ENCODE results near the gene SP4.

Gene SP4

GRCh38 chr7:21414795-21415393, 13.0 kb upstream of the SP4 start:
- H3K79me2 ChIP-seq, result no peaks in the 10 kb centered on the region
- H3K4me2 ChIP-seq (ENCODE audit: low read length), result no peak overlapping the region
- no peaks in the 10 kb centered on the region for H3K9me3 ChIP-seq (ENCODE audit: control insufficient read depth, low read length)
- H3K4me1 ChIP-seq, result no peaks in the 10 kb centered on the region
- H2AFZ ChIP-seq, result no peak overlapping the region
- TF ChIP-seq, protein P1, sequence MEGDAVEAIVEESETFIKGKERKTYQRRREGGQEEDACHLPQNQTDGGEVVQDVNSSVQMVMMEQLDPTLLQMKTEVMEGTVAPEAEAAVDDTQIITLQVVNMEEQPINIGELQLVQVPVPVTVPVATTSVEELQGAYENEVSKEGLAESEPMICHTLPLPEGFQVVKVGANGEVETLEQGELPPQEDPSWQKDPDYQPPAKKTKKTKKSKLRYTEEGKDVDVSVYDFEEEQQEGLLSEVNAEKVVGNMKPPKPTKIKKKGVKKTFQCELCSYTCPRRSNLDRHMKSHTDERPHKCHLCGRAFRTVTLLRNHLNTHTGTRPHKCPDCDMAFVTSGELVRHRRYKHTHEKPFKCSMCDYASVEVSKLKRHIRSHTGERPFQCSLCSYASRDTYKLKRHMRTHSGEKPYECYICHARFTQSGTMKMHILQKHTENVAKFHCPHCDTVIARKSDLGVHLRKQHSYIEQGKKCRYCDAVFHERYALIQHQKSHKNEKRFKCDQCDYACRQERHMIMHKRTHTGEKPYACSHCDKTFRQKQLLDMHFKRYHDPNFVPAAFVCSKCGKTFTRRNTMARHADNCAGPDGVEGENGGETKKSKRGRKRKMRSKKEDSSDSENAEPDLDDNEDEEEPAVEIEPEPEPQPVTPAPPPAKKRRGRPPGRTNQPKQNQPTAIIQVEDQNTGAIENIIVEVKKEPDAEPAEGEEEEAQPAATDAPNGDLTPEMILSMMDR (IDR thresholded peaks at IDR 0.05), result no peak
- H3K27me3 ChIP-seq (ENCODE audit: control insufficient read depth, insufficient read depth, low read length), result no peaks in the 10 kb centered on the region
- H3K27ac ChIP-seq, result no peak overlapping the region
- H3K36me3 ChIP-seq (ENCODE audit: control insufficient read depth, insufficient read depth, low read length), result no peaks in the 10 kb centered on the region
- no peak overlapping the region for H3K4me3 ChIP-seq (ENCODE audit: low read depth, low read length)
- H3K9ac ChIP-seq, result no peak overlapping the region

DNA sequence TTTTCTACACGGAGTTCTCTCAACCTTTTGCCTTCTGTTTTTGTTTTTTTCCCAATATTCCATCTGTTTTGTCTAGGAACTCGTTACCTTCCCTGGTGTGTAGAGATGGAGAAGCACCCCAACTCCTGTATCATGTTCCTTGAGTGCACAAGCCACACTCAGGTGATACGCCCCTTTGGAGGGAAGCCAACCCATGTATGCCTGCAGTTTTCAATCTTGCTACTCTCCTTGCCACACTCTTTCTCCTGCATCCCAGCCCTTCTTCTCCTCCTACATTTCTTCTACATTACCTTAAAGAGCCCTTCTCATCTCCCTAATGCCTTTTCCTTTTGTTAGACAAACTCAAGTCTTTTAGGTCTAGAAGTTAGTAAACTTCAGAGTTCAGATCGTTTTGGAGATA, 10.2 kb upstream of the SP4 start:
- Histone ChIP-seq H3K9ac (no peak overlapping the region), H3K4me3 (ENCODE audit: low read depth, low read length) (no peak overlapping the region), H3K9me3 (ENCODE audit: control insufficient read depth, low read length) (no peaks in the 10 kb centered on the region), H3K27me3 (ENCODE audit: control insufficient read depth, insufficient read depth, low read length) (no peaks in the 10 kb centered on the region), H3K27ac (no peak overlapping the region), H3K4me2 (ENCODE audit: low read length) (no peak overlapping the region), H3K36me3 (ENCODE audit: control insufficient read depth, insufficient read depth, low read length) (no peaks in the 10 kb centered on the region), H2AFZ (no peak overlapping the region), H3K79me2 (no peaks in the 10 kb centered on the region), H3K4me1 (no peaks in the 10 kb centered on the region)
- TF ChIP-seq, protein P1 (IDR thresholded peaks at IDR 0.05), result no peak

DNA sequence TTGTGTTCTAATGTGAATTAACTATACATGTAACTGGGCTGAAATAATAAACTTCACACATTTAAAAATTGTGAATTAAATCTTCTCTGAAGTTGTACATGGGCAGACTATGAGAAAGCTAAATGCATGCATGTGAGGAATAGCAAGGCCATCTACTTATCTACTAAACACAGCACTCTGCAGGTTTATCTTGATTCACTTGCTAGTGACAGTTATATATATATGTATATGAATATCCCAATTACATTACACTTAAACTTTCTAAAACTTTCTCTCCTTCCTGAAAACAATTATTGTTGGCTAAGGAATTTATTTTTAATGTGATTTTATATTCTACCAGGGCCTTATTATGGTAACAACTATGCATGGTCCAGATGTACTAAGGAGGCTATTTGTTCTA, 5.1 kb upstream of the SP4 start:
- Histone ChIP-seq H3K4me2 (ENCODE audit: low read length) (no peak overlapping the region), H3K36me3 (ENCODE audit: control insufficient read depth, insufficient read depth, low read length) (no peaks in the 10 kb centered on the region), H3K4me3 (ENCODE audit: low read depth, low read length) (no peak overlapping the region), H2AFZ (no peak overlapping the region), H3K9me3 (ENCODE audit: control insufficient read depth, low read length) (no peaks in the 10 kb centered on the region), H3K9ac (no peak overlapping the region), H3K79me2 (no peaks in the 10 kb centered on the region), H3K4me1 (no peaks in the 10 kb centered on the region), H3K27me3 (ENCODE audit: control insufficient read depth, insufficient read depth, low read length) (no peaks in the 10 kb centered on the region), H3K27ac (no peak overlapping the region)
- TF ChIP-seq, protein P1 (IDR thresholded peaks at IDR 0.05), result no peak

DNA sequence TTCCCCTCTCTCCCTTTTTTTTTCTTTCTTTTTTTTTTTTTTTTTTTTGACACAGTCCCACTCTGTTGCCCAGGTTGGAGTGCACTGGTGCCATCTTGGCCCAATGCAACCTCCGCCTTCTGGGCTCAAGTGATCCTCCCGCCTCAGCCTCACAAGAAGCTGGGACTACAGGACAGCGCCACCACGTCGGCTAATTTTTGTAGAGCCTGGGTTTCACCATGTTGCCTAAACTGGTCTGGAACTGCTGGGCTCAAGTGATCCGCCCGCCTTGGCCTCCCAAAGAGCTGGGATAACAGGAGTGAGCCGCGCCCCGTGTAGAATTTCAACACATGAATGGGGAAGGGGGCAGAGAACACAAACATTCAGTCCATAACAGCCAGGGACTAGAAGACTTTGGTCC, 2.6 kb upstream of the SP4 start:
- no peak overlapping the region for H3K4me3 ChIP-seq (ENCODE audit: low read depth, low read length)
- peaks cover 3% of the 10 kb centered on the region for H3K4me1 ChIP-seq
- no peaks in the 10 kb centered on the region for H3K27me3 ChIP-seq (ENCODE audit: control insufficient read depth, insufficient read depth, low read length)
- no peaks in the 10 kb centered on the region for H3K36me3 ChIP-seq (ENCODE audit: control insufficient read depth, insufficient read depth, low read length)
- H3K27ac ChIP-seq, result no peak overlapping the region
- TF ChIP-seq, protein P1 (IDR thresholded peaks at IDR 0.05), result no peak
- H3K9ac ChIP-seq, result no peak overlapping the region
- H3K9me3 ChIP-seq (ENCODE audit: control insufficient read depth, low read length), result no peaks in the 10 kb centered on the region
- no peak overlapping the region for H3K4me2 ChIP-seq (ENCODE audit: low read length)
- no peak overlapping the region for H2AFZ ChIP-seq
- H3K79me2 ChIP-seq, result no peaks in the 10 kb centered on the region
